BLaER1 (cell line): ENCODE measurements around the gene SLC22A4.

Experiments
- H3K27ac ChIP-seq: shearing (Covaris generic); formaldehyde crosslinking; 2 replicates; pipeline ENCODE4 v1.8.1; 2022
- H3K27me3 ChIP-seq: shearing (Covaris generic); formaldehyde crosslinking; 2 replicates; pipeline ENCODE4 v1.8.1; 2022
- H3K36me3 ChIP-seq: shearing (Covaris generic); formaldehyde crosslinking; 2 replicates; pipeline ENCODE4 v1.8.1; 2022
- H3K4me1 ChIP-seq: shearing (Covaris generic); formaldehyde crosslinking; 2 replicates; pipeline ENCODE4 v1.8.1; 2022
- H3K4me2 ChIP-seq: shearing (Covaris generic); formaldehyde crosslinking; 2 replicates; pipeline ENCODE4 v1.8.1; 2022
- H3K4me3 ChIP-seq: shearing (Covaris generic); formaldehyde crosslinking; 2 replicates; pipeline ENCODE4 v1.8.1; 2022
- H3K9ac ChIP-seq: shearing (Covaris generic); formaldehyde crosslinking; 2 replicates; pipeline ENCODE4 v1.8.1; 2022
- H3K9me3 ChIP-seq: shearing (Covaris generic); formaldehyde crosslinking; 2 replicates; pipeline ENCODE4 v1.8.1; 2022
- H4K20me1 ChIP-seq: shearing (Covaris generic); formaldehyde crosslinking; 2 replicates; pipeline ENCODE4 v1.8.1; 2022
- Cebpa-rat ChIP-seq: shearing (Covaris generic); IDR thresholded peaks from 2 replicates; pipeline ENCODE4 v1.8.1; 2022

Gene SLC22A4

GRCh38 chr5:132372127-132372526 lies 77.9 kb downstream of the SLC22A4 start:
- TF ChIP-seq Cebpa-rat = no peak
- Histone ChIP-seq H3K4me3 (no peak overlapping the region), H3K36me3 (no peaks in the 10 kb centered on the region), H4K20me1 (no peaks in the 10 kb centered on the region; the same call in 1 of the 2 replicates), H3K4me1 (peaks cover 30% of the 10 kb centered on the region), H3K4me2 (peak overlapping the region; percentile 29), H3K9ac (no peak overlapping the region), H3K27me3 (no peaks in the 10 kb centered on the region), H3K9me3 (no peaks in the 10 kb centered on the region), H3K27ac (no peak overlapping the region)

GRCh38 chr5:132372542-132372941 lies 78.3 kb downstream of the SLC22A4 start:
- no peak for TF ChIP-seq Cebpa-rat
- Histone ChIP-seq H3K27me3 (no peaks in the 10 kb centered on the region), H3K27ac (no peak overlapping the region), H3K9ac (no peak overlapping the region), H4K20me1 (no peaks in the 10 kb centered on the region; the same call in 1 of the 2 replicates), H3K36me3 (no peaks in the 10 kb centered on the region), H3K4me3 (no peak overlapping the region), H3K9me3 (no peaks in the 10 kb centered on the region), H3K4me2 (peak overlapping the region; percentile 29; the same call in 1 of the 2 replicates), H3K4me1 (peaks cover 30% of the 10 kb centered on the region)

- Histone ChIP-seq H3K27ac (no peak overlapping the region), H3K4me1 (peaks cover 16% of the 10 kb centered on the region), H3K36me3 (peaks cover 14% of the 10 kb centered on the region; the same call in 1 of the 2 replicates), H4K20me1 (peaks cover 8% of the 10 kb centered on the region; the same call in 1 of the 2 replicates), H3K4me3 (no peak overlapping the region), H3K9ac (no peak overlapping the region), H3K9me3 (no peaks in the 10 kb centered on the region), H3K27me3 (no peaks in the 10 kb centered on the region), H3K4me2 (no peak overlapping the region)
- no peak for TF ChIP-seq Cebpa-rat
These were observed 81.8 kb downstream of the SLC22A4 start for GRCh38 chr5:132375957-132376356.

GRCh38 chr5:132376694-132377641 lies 82.8 kb downstream of the SLC22A4 start:
- Histone ChIP-seq H3K9ac (no peak overlapping the region), H3K36me3 (peaks cover 14% of the 10 kb centered on the region; the same call in 1 of the 2 replicates), H3K4me2 (no peak overlapping the region), H3K4me1 (peaks cover 8% of the 10 kb centered on the region; the same call in 1 of the 2 replicates), H3K4me3 (no peak overlapping the region), H3K27ac (no peak overlapping the region), H3K9me3 (no peaks in the 10 kb centered on the region), H4K20me1 (peaks cover 8% of the 10 kb centered on the region; the same call in 1 of the 2 replicates), H3K27me3 (no peaks in the 10 kb centered on the region)
- no peak for TF ChIP-seq Cebpa-rat

GRCh38 chr5:132377738-132378137 lies 83.5 kb downstream of the SLC22A4 start:
- TF ChIP-seq Cebpa-rat = no peak
- H3K27ac ChIP-seq = no peak overlapping the region
- peaks cover 14% of the 10 kb centered on the region; the same call in 1 of the 2 replicates for H3K36me3 ChIP-seq
- H3K9ac ChIP-seq = no peak overlapping the region
- no peaks in the 10 kb centered on the region for H3K27me3 ChIP-seq
- peaks cover 8% of the 10 kb centered on the region; the same call in 1 of the 2 replicates for H4K20me1 ChIP-seq
- H3K4me3 ChIP-seq = no peak overlapping the region
- no peak overlapping the region for H3K4me2 ChIP-seq
- no peaks in the 10 kb centered on the region for H3K9me3 ChIP-seq
- H3K4me1 ChIP-seq = 0 out of 2 replicates have a peak, but pooled peaks cover under 1% of the 10 kb centered on the region

- Histone ChIP-seq H3K27ac (no peak overlapping the region), H3K36me3 (peaks cover 14% of the 10 kb centered on the region; the same call in 1 of the 2 replicates), H3K9ac (no peak overlapping the region), H3K9me3 (no peaks in the 10 kb centered on the region), H3K4me3 (no peak overlapping the region), H3K4me1 (no peaks in the 10 kb centered on the region), H4K20me1 (peaks cover 8% of the 10 kb centered on the region; the same call in 1 of the 2 replicates), H3K27me3 (no peaks in the 10 kb centered on the region), H3K4me2 (no peak overlapping the region)
- no peak for TF ChIP-seq Cebpa-rat
These were observed 84.4 kb downstream of the SLC22A4 start for GRCh38 chr5:132378580-132378979.

- Histone ChIP-seq H4K20me1 (peaks cover 8% of the 10 kb centered on the region; the same call in 1 of the 2 replicates), H3K27me3 (no peaks in the 10 kb centered on the region), H3K9me3 (no peaks in the 10 kb centered on the region), H3K4me3 (no peak overlapping the region), H3K4me2 (no peak overlapping the region), H3K9ac (no peak overlapping the region), H3K27ac (no peak overlapping the region), H3K36me3 (peaks cover 22% of the 10 kb centered on the region; the same call in 1 of the 2 replicates), H3K4me1 (peaks cover 2% of the 10 kb centered on the region; the same call in 1 of the 2 replicates)
- TF ChIP-seq Cebpa-rat = no peak
These were observed 85.9 kb downstream of the SLC22A4 start for GRCh38 chr5:132380047-132380446.

- Histone ChIP-seq H4K20me1 (0 out of 2 replicates have a peak, but pooled peaks cover 8% of the 10 kb centered on the region), H3K36me3 (peaks cover 22% of the 10 kb centered on the region; the same call in 1 of the 2 replicates), H3K4me1 (peaks cover 8% of the 10 kb centered on the region; the same call in 1 of the 2 replicates), H3K9ac (no peak overlapping the region), H3K4me3 (no peak overlapping the region), H3K27ac (no peak overlapping the region), H3K4me2 (no peak overlapping the region), H3K27me3 (no peaks in the 10 kb centered on the region), H3K9me3 (no peaks in the 10 kb centered on the region)
- TF ChIP-seq Cebpa-rat = no peak
These were observed 86.5 kb downstream of the SLC22A4 start for GRCh38 chr5:132380741-132381140.

GRCh38 chr5:132381614-132382013 lies 87.4 kb downstream of the SLC22A4 start:
- no peak overlapping the region for H3K27ac ChIP-seq
- no peak overlapping the region for H3K4me3 ChIP-seq
- TF ChIP-seq Cebpa-rat = no peak

GRCh38 chr5:132383261-132383660 lies 89.1 kb downstream of the SLC22A4 start:
- TF ChIP-seq Cebpa-rat = no peak
- no peak overlapping the region for H3K27ac ChIP-seq
- 0 out of 2 replicates have a peak, but pooled peaks cover 3% of the 10 kb centered on the region for H4K20me1 ChIP-seq
- no peak overlapping the region for H3K9ac ChIP-seq
- H3K4me3 ChIP-seq = no peak overlapping the region
- H3K4me1 ChIP-seq = peaks cover 32% of the 10 kb centered on the region
- H3K4me2 ChIP-seq = no peak overlapping the region
- peaks cover 18% of the 10 kb centered on the region; the same call in 1 of the 2 replicates for H3K36me3 ChIP-seq
- H3K9me3 ChIP-seq = no peaks in the 10 kb centered on the region
- H3K27me3 ChIP-seq = no peaks in the 10 kb centered on the region

More at GRCh38 chr5:132381614-132382013, 87.4 kb downstream of the SLC22A4 start:
- no peak overlapping the region for H3K4me2 ChIP-seq
- H3K9ac ChIP-seq = no peak overlapping the region
- peaks cover 16% of the 10 kb centered on the region for H3K4me1 ChIP-seq
- no peaks in the 10 kb centered on the region for H3K27me3 ChIP-seq
- H3K9me3 ChIP-seq = no peaks in the 10 kb centered on the region
- H3K36me3 ChIP-seq = peaks cover 22% of the 10 kb centered on the region; the same call in 1 of the 2 replicates
- H4K20me1 ChIP-seq = 0 out of 2 replicates have a peak, but pooled peaks cover 8% of the 10 kb centered on the region
